ENCODE measurements around the gene NDUFS4.
A peak's percentile ranks its signal among the peaks of the same experiment; 100 is the strongest.

NDUFS4 gene

GRCh38 chr5:53713978-53714666 is 153.7 kb downstream of the NDUFS4 start:
- CTCF ChIA-PET: no interaction called here

GRCh38 chr5:53714667-53715010 is 154.2 kb downstream of the NDUFS4 start:
- CTCF ChIA-PET: no interaction called here
- DNase-seq (ENCODE audit: low read depth, low spot score): peak; percentile 9
- TF ChIP-seq CTCF (IDR thresholded peaks at IDR 0.05; ENCODE audit: insufficient read depth, low read length, missing control alignments): no peak
- POLR2A ChIA-PET: no interaction called here
- H3K4me3 ChIP-seq (ENCODE audit: low read depth, low read length): no peak overlapping the region

More at GRCh38 chr5:53713978-53714666, 153.7 kb downstream of the NDUFS4 start:
- no peak for DNase-seq (ENCODE audit: low read depth, low spot score)
- TF ChIP-seq CTCF (IDR thresholded peaks at IDR 0.05; ENCODE audit: insufficient read depth, low read length, missing control alignments): no peak
- POLR2A ChIA-PET: no interaction called here
- H3K4me3 ChIP-seq (ENCODE audit: low read depth, low read length): no peak overlapping the region

GRCh38 chr5:53726121-53726520 is 165.7 kb downstream of the NDUFS4 start:
- H3K4me3 ChIP-seq (ENCODE audit: low read depth, low read length): no peak overlapping the region
- ChIA-PET POLR2A (no interaction called here), CTCF (no interaction called here)
- DNase-seq (ENCODE audit: low read depth, low spot score): no peak
- no peak for TF ChIP-seq CTCF (IDR thresholded peaks at IDR 0.05; ENCODE audit: insufficient read depth, low read length, missing control alignments)

GRCh38 chr5:53730943-53731342 is 170.5 kb downstream of the NDUFS4 start:
- CTCF ChIA-PET: no interaction called here
- no peak for DNase-seq (ENCODE audit: low read depth, low spot score)

More at GRCh38 chr5:53730943-53731342, 170.5 kb downstream of the NDUFS4 start:
- POLR2A ChIA-PET: no interaction called here
- no peak for TF ChIP-seq CTCF (IDR thresholded peaks at IDR 0.05; ENCODE audit: insufficient read depth, low read length, missing control alignments)
- no peak overlapping the region for H3K4me3 ChIP-seq (ENCODE audit: low read depth, low read length)

Data from AG04449 (cell line).